ENCODE data around the gene MGAT4B.

- TF ChIP-seq CTCF (IDR thresholded peaks at IDR 0.05), result no peak
- TF ChIP-seq POLR2A (IDR thresholded peaks at IDR 0.05), result no peak
Observed at GRCh38 chr5:179834120-179834519, 27.5 kb upstream of the MGAT4B start.

Measured in Peyer's patch (tissue), 4 donors.